Panc1 (cell line): ENCODE measurements around the gene UNC93A.

Source experiments
- CTCF ChIP-seq: fragments of 450-650 bp; IDR thresholded peaks from 2 replicates; pipeline ENCODE4 v1.5.1; 2017; ENCODE audit warnings: mild to moderate bottlenecking
- POLR2AphosphoS5 ChIP-seq: IDR thresholded peaks from 2 replicates; pipeline ENCODE4 v1.6.1; 2012; ENCODE audit warnings: mild to moderate bottlenecking, low read depth, low read length, moderate library complexity
- SIN3A ChIP-seq: IDR thresholded peaks from 2 replicates; pipeline ENCODE4 v1.6.1; 2012; ENCODE audit warnings: low read depth, mild to moderate bottlenecking, low read length, moderate library complexity, borderline replicate concordance; ENCODE audit not compliant: insufficient read depth
- TCF7L2 ChIP-seq: IDR thresholded peaks from 2 replicates; pipeline ENCODE4 v1.6.1; 2011; ENCODE audit warnings: mild to moderate bottlenecking, low read depth, low read length, inconsistent platforms
- TF ChIP-seq, protein P1 (sequence below), 2 experiments: IDR thresholded peaks; 2 replicates each; pipeline ENCODE4 v1.6.1; 2011 to 2012; ENCODE audit warnings: low read depth in 2 of 2, control low read depth in 1 of 2, low read length in 1 of 2, mild to moderate bottlenecking in 1 of 2, moderate library complexity in 1 of 2; ENCODE audit not compliant: insufficient read depth in 1 of 2

DNA sequence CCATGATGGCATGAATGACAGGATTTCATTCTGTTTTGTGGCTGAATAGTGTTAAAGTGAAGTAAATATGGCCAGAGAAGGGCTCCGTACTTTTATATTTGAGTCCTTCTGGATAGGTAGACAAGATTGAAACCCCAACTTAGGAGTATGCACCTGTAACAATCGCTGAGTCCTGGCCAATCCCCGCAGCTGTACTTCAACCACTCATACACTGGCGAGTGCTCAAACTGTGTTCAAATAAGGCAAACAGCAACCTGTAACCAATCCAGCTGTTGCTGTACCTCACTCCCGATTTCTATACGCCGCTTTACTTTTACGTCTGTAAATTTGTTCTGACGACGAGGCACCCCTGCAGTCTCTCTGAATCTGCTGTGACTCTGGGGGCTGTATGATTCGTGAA, 40.5 kb downstream of the UNC93A start:
- TF ChIP-seq CTCF (no peak), SIN3A (no peak), POLR2AphosphoS5 (no peak), TCF7L2 (no peak)
- TF ChIP-seq, protein P1, sequence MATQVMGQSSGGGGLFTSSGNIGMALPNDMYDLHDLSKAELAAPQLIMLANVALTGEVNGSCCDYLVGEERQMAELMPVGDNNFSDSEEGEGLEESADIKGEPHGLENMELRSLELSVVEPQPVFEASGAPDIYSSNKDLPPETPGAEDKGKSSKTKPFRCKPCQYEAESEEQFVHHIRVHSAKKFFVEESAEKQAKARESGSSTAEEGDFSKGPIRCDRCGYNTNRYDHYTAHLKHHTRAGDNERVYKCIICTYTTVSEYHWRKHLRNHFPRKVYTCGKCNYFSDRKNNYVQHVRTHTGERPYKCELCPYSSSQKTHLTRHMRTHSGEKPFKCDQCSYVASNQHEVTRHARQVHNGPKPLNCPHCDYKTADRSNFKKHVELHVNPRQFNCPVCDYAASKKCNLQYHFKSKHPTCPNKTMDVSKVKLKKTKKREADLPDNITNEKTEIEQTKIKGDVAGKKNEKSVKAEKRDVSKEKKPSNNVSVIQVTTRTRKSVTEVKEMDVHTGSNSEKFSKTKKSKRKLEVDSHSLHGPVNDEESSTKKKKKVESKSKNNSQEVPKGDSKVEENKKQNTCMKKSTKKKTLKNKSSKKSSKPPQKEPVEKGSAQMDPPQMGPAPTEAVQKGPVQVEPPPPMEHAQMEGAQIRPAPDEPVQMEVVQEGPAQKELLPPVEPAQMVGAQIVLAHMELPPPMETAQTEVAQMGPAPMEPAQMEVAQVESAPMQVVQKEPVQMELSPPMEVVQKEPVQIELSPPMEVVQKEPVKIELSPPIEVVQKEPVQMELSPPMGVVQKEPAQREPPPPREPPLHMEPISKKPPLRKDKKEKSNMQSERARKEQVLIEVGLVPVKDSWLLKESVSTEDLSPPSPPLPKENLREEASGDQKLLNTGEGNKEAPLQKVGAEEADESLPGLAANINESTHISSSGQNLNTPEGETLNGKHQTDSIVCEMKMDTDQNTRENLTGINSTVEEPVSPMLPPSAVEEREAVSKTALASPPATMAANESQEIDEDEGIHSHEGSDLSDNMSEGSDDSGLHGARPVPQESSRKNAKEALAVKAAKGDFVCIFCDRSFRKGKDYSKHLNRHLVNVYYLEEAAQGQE (IDR thresholded peaks at IDR 0.05; ENCODE audit: insufficient read depth in 1 of 2, low read depth in 2 of 2, low read length in 1 of 2), result no peak
